GM12865 (cell line): Measurements from ENCODE around the gene SDCCAG8.

Source experiments
- DNase-seq: peaks from one replicate; pipeline ENCODE4 v3.0.0; 2010; ENCODE audit warnings: low read depth
- H3K4me3 ChIP-seq: 2 replicates; pipeline ENCODE4 v1.5.1; 2011; ENCODE audit warnings: mild to moderate bottlenecking, low read depth, low read length, control low read depth
- CTCF ChIP-seq: IDR thresholded peaks from 2 replicates; pipeline ENCODE4 v1.5.1; 2011; ENCODE audit warnings: low read length, control low read depth, low read depth, inconsistent platforms; ENCODE audit not compliant: insufficient read depth; ENCODE audit errors: missing control alignments

Gene SDCCAG8

GRCh38 chr1:243513726-243514491, 258.1 kb downstream of the SDCCAG8 start:
- no peak for DNase-seq
- no peak overlapping the region for H3K4me3 ChIP-seq
- no peak for TF ChIP-seq CTCF

- TF ChIP-seq CTCF: no peak
- H3K4me3 ChIP-seq: no peak overlapping the region
- DNase-seq: no peak
These were observed 259.1 kb downstream of the SDCCAG8 start for GRCh38 chr1:243514927-243515326.

GRCh38 chr1:243520831-243521230, 265.0 kb downstream of the SDCCAG8 start:
- no peak for TF ChIP-seq CTCF
- no peak for DNase-seq
- no peak overlapping the region for H3K4me3 ChIP-seq

- TF ChIP-seq CTCF: no peak
- H3K4me3 ChIP-seq: no peak overlapping the region
- no peak for DNase-seq
These were observed 267.9 kb downstream of the SDCCAG8 start for GRCh38 chr1:243523766-243524165.

- no peak for TF ChIP-seq CTCF
- DNase-seq: no peak
- H3K4me3 ChIP-seq: no peak overlapping the region
These were observed 269.2 kb downstream of the SDCCAG8 start for GRCh38 chr1:243525085-243525487.

- no peak for DNase-seq
- TF ChIP-seq CTCF: no peak
These were observed 270.3 kb downstream of the SDCCAG8 start for GRCh38 chr1:243526180-243526579.

More at GRCh38 chr1:243526180-243526579, 270.3 kb downstream of the SDCCAG8 start:
- no peak overlapping the region for H3K4me3 ChIP-seq
